SK-N-MC (cell line): ENCODE measurements around the gene DUXB.

ENCODE experiments used
- EZH2 ChIP-seq: fragments of 200-600 bp; sonication (generic); IDR thresholded peaks from one replicate; pipeline ENCODE4 v1.6.1; 2017; ENCODE audit warnings: antibody characterized with exemption
- FOXP2 ChIP-seq: optimal IDR thresholded peaks from 2 replicates; pipeline ENCODE3; 2011; ENCODE audit warnings: mild to moderate bottlenecking, moderate library complexity; ENCODE audit not compliant: insufficient read depth; ENCODE audit errors: extremely low read length, control extremely low read depth
- POLR2AphosphoS5 ChIP-seq: IDR thresholded peaks from 2 replicates; pipeline ENCODE4 v1.6.1; 2012; ENCODE audit warnings: mild to moderate bottlenecking, low read depth, low read length, borderline replicate concordance

- TF ChIP-seq EZH2 = no peak
- TF ChIP-seq POLR2AphosphoS5 = no peak
- TF ChIP-seq FOXP2 = no peak
These were observed at the start of gene DUXB for GRCh38 chr16:75701361-75701760.
